ENCODE results near the gene ESF1.

ESF1 gene

DNA sequence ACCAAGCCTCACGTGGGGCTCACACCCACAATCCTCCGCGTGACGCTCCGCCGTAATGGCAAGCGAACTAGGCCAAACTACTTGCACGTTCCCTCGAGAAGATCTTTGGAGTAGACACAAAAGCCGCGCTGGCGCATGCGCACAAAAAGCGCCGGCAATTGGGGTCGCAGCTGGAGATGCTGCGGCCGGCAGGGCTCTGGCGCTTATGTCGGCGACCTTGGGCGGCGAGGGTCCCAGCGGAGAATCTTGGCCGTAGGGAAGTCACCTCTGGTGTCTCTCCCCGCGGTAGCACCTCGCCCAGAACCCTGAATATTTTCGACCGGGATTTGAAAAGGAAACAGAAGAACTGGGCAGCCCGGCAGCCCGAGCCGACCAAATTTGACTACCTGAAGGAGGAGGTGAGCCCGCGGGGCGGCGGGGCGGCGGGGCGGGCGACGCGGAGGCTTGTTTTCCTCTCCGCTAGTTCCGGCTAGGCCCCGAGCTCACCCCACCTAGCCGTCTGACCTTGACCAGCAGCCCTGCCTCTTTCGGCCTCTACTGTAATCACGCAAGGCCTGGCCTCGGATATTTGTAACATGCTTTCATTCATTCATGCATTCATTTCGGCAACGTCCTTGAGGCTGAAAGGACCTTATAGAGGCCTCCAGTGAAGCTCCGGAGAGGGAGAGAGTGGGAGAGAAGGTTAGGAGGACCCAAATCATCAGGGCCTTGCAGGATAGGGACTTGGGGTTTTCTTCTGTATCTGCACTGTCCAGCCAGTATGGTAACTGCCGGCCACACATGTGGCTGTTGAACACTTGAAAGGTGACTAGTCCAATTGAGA is at the start of gene ESF1, which contains the start of gene NDUFAF5:
Gene ESF1, minus strand, starts transcription at position 27 of the 823 bp plus-strand sequence. CDS start 1,779 bp downstream, outside the sequence.
Gene NDUFAF5, plus strand, starts transcription at position 136 of the 823 bp plus-strand sequence. Its CDS starts 41 bp downstream, at position 177.
- TF ChIP-seq, protein P1, sequence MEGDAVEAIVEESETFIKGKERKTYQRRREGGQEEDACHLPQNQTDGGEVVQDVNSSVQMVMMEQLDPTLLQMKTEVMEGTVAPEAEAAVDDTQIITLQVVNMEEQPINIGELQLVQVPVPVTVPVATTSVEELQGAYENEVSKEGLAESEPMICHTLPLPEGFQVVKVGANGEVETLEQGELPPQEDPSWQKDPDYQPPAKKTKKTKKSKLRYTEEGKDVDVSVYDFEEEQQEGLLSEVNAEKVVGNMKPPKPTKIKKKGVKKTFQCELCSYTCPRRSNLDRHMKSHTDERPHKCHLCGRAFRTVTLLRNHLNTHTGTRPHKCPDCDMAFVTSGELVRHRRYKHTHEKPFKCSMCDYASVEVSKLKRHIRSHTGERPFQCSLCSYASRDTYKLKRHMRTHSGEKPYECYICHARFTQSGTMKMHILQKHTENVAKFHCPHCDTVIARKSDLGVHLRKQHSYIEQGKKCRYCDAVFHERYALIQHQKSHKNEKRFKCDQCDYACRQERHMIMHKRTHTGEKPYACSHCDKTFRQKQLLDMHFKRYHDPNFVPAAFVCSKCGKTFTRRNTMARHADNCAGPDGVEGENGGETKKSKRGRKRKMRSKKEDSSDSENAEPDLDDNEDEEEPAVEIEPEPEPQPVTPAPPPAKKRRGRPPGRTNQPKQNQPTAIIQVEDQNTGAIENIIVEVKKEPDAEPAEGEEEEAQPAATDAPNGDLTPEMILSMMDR (IDR thresholded peaks at IDR 0.05; ENCODE audit: low read depth, low read length, missing control alignments) = no peak
- DNase-seq (ENCODE audit: extremely low read depth, low read depth) = peak; percentile 92
- peak within 1 kb of the TSS; percentile 65 for H3K4me3 ChIP-seq (replicated peaks; ENCODE audit: low read depth, low read length)

GRCh38 chr20:13831476-13831875 is 46.8 kb upstream of the ESF1 start:
- H3K4me3 ChIP-seq (replicated peaks; ENCODE audit: low read depth, low read length) = no peak overlapping the region
- no peak for DNase-seq (ENCODE audit: extremely low read depth, low read depth)
- TF ChIP-seq, protein P1 (IDR thresholded peaks at IDR 0.05; ENCODE audit: low read depth, low read length, missing control alignments) = no peak

- DNase-seq (ENCODE audit: extremely low read depth, low read depth) = no peak
- H3K4me3 ChIP-seq (replicated peaks; ENCODE audit: low read depth, low read length) = no peak overlapping the region
- TF ChIP-seq, protein P1 (IDR thresholded peaks at IDR 0.05; ENCODE audit: low read depth, low read length, missing control alignments) = no peak
Measured at GRCh38 chr20:13825465-13825864, 40.7 kb upstream of the ESF1 start.

GRCh38 chr20:13824459-13824858 is 39.7 kb upstream of the ESF1 start:
- DNase-seq (ENCODE audit: extremely low read depth, low read depth) = no peak
- no peak overlapping the region for H3K4me3 ChIP-seq (replicated peaks; ENCODE audit: low read depth, low read length)
- TF ChIP-seq, protein P1 (IDR thresholded peaks at IDR 0.05; ENCODE audit: low read depth, low read length, missing control alignments) = no peak

DNA sequence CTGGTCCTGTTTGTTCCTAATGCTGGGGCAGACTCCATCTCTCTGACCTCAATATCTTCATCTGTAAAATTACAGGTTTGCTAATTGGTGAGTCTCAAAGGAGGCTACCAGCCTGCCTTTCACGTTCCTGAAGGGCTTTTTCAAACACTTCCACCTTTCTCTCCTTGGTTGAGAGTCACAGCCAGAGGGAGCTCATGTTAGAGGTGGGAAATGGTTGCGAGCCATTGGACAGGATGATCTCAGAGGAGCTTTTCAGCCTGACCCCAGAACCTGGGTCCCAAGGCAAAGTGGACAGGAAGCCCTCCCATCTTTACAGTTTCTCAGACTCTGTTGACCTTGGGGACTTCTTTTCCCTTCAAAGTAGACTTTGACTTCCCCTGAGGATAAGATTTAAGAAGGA is 37.7 kb upstream of the ESF1 start:
- TF ChIP-seq, protein P1 (IDR thresholded peaks at IDR 0.05; ENCODE audit: low read depth, low read length, missing control alignments) = no peak
- no peak for DNase-seq (ENCODE audit: extremely low read depth, low read depth)
- H3K4me3 ChIP-seq (replicated peaks; ENCODE audit: low read depth, low read length) = no peak overlapping the region

GRCh38 chr20:13821876-13822275 is 37.2 kb upstream of the ESF1 start:
- H3K4me3 ChIP-seq (replicated peaks; ENCODE audit: low read depth, low read length) = no peak overlapping the region
- TF ChIP-seq, protein P1 (IDR thresholded peaks at IDR 0.05; ENCODE audit: low read depth, low read length, missing control alignments) = no peak
- DNase-seq (ENCODE audit: extremely low read depth, low read depth) = no peak

Data from HFF-Myc (cell line).